Measurements from ENCODE around the gene WDR7. TPM values are rescaled to one million over a fixed set of nuclear protein-coding genes. Genes with fewer than 3 reads are reported as not detected.

The WDR7 gene
- total RNA-seq, 1 donor from 2014 or later, result 21.5 TPM

GRCh38 chr18:57043241-57043640 is 392.1 kb downstream of the WDR7 start:
- DNase-seq (ENCODE audit: low read depth), result no peak

- DNase-seq (ENCODE audit: low read depth), result no peak
Observed at GRCh38 chr18:57048351-57048750, 397.2 kb downstream of the WDR7 start.

GRCh38 chr18:57048859-57049258 is 397.7 kb downstream of the WDR7 start:
- no peak for DNase-seq (ENCODE audit: low read depth)

- no peak for DNase-seq (ENCODE audit: low read depth)
Observed at GRCh38 chr18:57050310-57050949, 399.3 kb downstream of the WDR7 start.

- DNase-seq (ENCODE audit: low read depth), result no peak
Observed at GRCh38 chr18:57051021-57051656, 400.0 kb downstream of the WDR7 start.

GRCh38 chr18:57051657-57052044 is 400.5 kb downstream of the WDR7 start:
- DNase-seq (ENCODE audit: low read depth), result no peak

- no peak for DNase-seq (ENCODE audit: low read depth)
Observed at GRCh38 chr18:57052173-57052572, 401.0 kb downstream of the WDR7 start.

- no peak for DNase-seq (ENCODE audit: low read depth)
Observed at GRCh38 chr18:57052759-57053158, 401.6 kb downstream of the WDR7 start.

GRCh38 chr18:57054891-57055290 is 403.7 kb downstream of the WDR7 start:
- no peak for DNase-seq (ENCODE audit: low read depth)

- DNase-seq (ENCODE audit: low read depth), result no peak
Observed at GRCh38 chr18:57057890-57058289, 406.7 kb downstream of the WDR7 start.

GRCh38 chr18:57058734-57059133 is 407.6 kb downstream of the WDR7 start:
- DNase-seq (ENCODE audit: low read depth), result no peak

GRCh38 chr18:57059366-57059765 is 408.2 kb downstream of the WDR7 start:
- no peak for DNase-seq (ENCODE audit: low read depth)

GRCh38 chr18:57060814-57061213 is 409.7 kb downstream of the WDR7 start:
- no peak for DNase-seq (ENCODE audit: low read depth)

- no peak for DNase-seq (ENCODE audit: low read depth)
Observed at GRCh38 chr18:57062178-57062577, 411.0 kb downstream of the WDR7 start.

GRCh38 chr18:57062844-57063243 is 411.7 kb downstream of the WDR7 start:
- no peak for DNase-seq (ENCODE audit: low read depth)

- DNase-seq (ENCODE audit: low read depth), result no peak
Observed at GRCh38 chr18:57063601-57064103, 412.5 kb downstream of the WDR7 start.

GRCh38 chr18:57073501-57074187 is 422.5 kb downstream of the WDR7 start:
- no peak for DNase-seq (ENCODE audit: low read depth)

GRCh38 chr18:57075716-57076400 is 424.7 kb downstream of the WDR7 start:
- DNase-seq (ENCODE audit: low read depth), result no peak

GRCh38 chr18:57077005-57077765 is 426.0 kb downstream of the WDR7 start:
- DNase-seq (ENCODE audit: low read depth), result no peak

GRCh38 chr18:57077786-57078552 is 426.8 kb downstream of the WDR7 start:
- no peak for DNase-seq (ENCODE audit: low read depth)

- no peak for DNase-seq (ENCODE audit: low read depth)
Observed at GRCh38 chr18:57078614-57079013, 427.5 kb downstream of the WDR7 start.
